SKM-1 (cell line): ENCODE measurements around the gene ATOSA.

ENCODE experiments used
- DNase-seq: peaks from one replicate; lab custom pipeline; 2025; ENCODE audit not compliant: unreplicated experiment; lab: John Stamatoyannopoulos, UW

Gene ATOSA

GRCh38 chr15:52653431-52653964, 25.7 kb downstream of the ATOSA start:
- no peak for DNase-seq

- DNase-seq = no peak
These were observed 26.2 kb downstream of the ATOSA start for GRCh38 chr15:52652984-52653383.

DNA sequence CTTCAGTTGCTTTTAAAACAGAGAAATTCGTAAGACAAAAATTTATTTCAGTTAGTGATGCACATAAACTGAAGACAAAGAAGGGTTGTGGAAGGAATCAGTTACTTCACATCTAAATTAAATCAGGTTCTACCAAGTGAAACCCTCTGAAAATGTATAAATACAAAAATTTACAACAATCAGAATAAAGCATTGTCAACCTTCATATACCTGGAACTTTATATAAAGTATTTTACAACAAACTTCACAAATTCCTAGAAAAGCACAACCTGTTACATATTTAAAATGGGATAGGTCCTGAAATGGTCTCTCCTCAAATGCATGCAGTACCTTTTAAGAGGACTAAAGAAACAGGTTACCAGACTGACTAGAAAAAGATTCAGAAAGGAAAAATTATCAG, 26.9 kb downstream of the ATOSA start:
- no peak for DNase-seq

GRCh38 chr15:52651868-52652267, 27.3 kb downstream of the ATOSA start:
- peak; percentile 27 for DNase-seq

GRCh38 chr15:52651114-52651513, 28.1 kb downstream of the ATOSA start:
- no peak for DNase-seq

GRCh38 chr15:52649686-52650085, 29.5 kb downstream of the ATOSA start:
- DNase-seq = no peak

- DNase-seq = no peak
These were observed 33.3 kb downstream of the ATOSA start for GRCh38 chr15:52645916-52646315.

GRCh38 chr15:52642386-52643361, 36.5 kb downstream of the ATOSA start:
- DNase-seq = no peak

- no peak for DNase-seq
These were observed 42.7 kb downstream of the ATOSA start for GRCh38 chr15:52636459-52636858.

DNA sequence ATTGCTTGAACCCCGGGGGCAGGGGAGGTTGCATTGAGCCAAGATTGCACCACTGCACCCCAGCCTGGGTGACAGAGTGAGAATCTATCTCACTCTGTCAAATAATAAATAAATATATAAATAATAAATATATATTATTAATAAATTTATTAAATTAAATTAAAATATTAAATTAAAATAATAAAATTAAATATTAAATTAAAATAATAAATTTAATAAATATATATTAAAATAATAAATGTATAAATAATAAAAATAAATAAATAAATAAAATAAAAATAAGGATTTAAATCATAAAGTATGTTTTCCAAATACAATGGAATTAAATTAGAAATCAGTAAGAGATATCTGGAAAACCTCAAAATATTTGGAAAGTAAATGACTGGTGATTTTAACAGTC, 43.3 kb downstream of the ATOSA start:
- no peak for DNase-seq
